ENCODE results near the gene SYT8. TPM values are rescaled to one million over a fixed set of nuclear protein-coding genes. Genes with fewer than 3 reads are reported as not detected.

SYT8 gene
- total and polyA plus RNA-seq, 2 experiments from 2014 or later: not detected

DNA sequence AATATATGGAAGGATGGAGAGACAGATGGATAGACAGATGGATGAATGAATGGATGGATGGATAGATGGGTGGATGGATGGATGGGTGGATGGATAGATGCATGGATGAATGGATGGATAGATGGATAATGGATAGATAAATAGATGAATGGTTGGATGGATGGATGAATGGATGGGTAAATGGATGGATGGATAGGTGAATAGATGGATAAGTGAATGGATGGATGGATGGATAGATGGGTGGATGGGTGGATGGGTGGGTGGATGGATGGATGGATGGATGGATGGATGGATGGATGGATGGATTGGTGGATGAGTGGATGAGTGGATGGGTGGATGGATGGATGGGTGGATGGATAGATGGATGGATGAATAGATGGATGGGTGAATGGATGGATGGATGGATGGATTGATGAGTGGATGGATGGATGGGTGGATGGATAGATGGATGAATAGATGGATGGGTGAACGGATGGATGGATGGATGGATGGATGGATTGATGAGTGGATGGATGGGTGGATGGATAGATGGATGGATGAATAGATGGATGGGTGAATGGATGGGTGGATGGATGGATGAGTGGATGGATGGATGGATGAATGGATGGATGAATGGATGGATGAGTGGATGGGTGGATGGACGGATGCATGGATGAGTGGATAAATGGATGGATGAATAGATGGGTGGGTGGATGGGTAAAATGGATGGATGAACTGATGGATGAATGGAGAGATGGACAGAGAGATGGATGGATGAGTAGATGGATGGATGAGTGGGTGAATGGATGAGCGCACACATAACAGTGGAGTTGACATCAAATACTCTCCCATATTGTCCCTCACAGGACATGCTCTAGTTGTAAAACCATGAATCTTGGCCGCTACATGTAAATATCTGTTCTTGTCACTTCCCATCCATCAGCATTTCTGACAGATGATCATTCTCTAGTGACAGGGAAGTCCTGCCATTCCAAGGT lies 26.9 kb downstream of the SYT8 start:
- Histone ChIP-seq H3K27ac (ENCODE audit: low read depth) (no peak overlapping the region), H3K4me2 (no peak overlapping the region), H3F3A (replicated peaks; ENCODE audit: low read depth) (no peaks in the 10 kb centered on the region), H3K9me2 (ENCODE audit: insufficient read depth) (no peaks in the 10 kb centered on the region), H3K27me3 (ENCODE audit: insufficient read depth) (no peaks in the 10 kb centered on the region), H3K4me1 (ENCODE audit: insufficient read depth) (no peaks in the 10 kb centered on the region), H3K79me2 (replicated peaks; ENCODE audit: insufficient read depth) (no peaks in the 10 kb centered on the region), H2AFZ (no peak overlapping the region), H3K4me3 (no peak overlapping the region), H4K20me1 (replicated peaks; ENCODE audit: insufficient read depth) (no peaks in the 10 kb centered on the region), H3K36me3 (ENCODE audit: insufficient read depth) (no peaks in the 10 kb centered on the region)
- H3K9me3 Mint-ChIP-seq: no peaks in the 10 kb centered on the region
- ATAC-seq (no peak), DNase-seq (ENCODE audit: low spot score) (no peak)
- H3K36me3 Mint-ChIP-seq (ENCODE audit: low read depth): no peaks in the 10 kb centered on the region
- H3K4me1 Mint-ChIP-seq: no peaks in the 10 kb centered on the region
- TF ChIP-seq, protein P1, sequence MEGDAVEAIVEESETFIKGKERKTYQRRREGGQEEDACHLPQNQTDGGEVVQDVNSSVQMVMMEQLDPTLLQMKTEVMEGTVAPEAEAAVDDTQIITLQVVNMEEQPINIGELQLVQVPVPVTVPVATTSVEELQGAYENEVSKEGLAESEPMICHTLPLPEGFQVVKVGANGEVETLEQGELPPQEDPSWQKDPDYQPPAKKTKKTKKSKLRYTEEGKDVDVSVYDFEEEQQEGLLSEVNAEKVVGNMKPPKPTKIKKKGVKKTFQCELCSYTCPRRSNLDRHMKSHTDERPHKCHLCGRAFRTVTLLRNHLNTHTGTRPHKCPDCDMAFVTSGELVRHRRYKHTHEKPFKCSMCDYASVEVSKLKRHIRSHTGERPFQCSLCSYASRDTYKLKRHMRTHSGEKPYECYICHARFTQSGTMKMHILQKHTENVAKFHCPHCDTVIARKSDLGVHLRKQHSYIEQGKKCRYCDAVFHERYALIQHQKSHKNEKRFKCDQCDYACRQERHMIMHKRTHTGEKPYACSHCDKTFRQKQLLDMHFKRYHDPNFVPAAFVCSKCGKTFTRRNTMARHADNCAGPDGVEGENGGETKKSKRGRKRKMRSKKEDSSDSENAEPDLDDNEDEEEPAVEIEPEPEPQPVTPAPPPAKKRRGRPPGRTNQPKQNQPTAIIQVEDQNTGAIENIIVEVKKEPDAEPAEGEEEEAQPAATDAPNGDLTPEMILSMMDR (conservative IDR thresholded peaks at IDR 0.05; ENCODE audit: low read depth in 2 of 2): no peak
- H3K27ac Mint-ChIP-seq: no peak overlapping the region
- H3K27me3 Mint-ChIP-seq (ENCODE audit: insufficient read depth, low read depth, poor library complexity): peaks cover 3% of the 10 kb centered on the region
- no peak overlapping the region for H3K4me3 Mint-ChIP-seq

DNA sequence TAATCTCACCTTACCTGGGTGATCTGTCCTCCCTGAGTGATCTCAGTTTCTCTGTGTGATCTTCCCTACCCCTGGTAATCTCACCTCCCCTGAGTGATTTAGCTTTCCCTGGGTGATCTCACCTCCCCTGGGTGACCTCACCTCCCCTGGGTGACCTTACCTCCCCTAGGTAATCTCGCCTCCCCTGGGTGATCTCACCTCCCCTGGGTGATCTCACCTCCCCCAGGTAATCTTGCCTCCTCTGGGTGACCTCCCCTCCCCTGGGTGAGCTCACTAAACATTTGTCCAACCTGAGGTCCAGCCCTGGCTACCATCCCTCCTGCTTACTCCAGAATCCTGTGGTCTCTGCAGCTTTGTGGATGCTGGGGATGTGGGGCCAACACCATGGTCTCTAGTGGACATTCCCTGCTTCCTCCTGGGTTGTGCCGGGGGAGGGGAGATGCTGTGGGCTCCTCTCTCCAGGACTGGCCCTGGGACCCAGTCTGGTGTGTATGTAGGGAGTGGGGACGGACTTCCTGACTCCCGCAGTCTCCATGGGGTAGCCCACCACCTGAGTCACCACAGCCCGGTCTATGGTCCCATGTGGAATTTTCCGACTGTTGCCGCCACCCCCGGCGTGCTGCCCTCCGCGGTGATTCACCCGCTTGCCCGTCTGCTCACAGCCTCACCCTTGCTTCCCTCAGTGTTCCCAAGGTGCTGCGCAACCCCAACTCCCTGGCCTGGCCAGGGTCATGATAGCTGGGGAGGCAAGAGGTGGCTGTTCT lies 28.0 kb downstream of the SYT8 start:
- Histone ChIP-seq H3K4me3 (no peak overlapping the region), H3K27me3 (ENCODE audit: insufficient read depth) (no peaks in the 10 kb centered on the region), H3F3A (replicated peaks; ENCODE audit: low read depth) (no peaks in the 10 kb centered on the region), H3K4me2 (no peak overlapping the region), H3K27ac (ENCODE audit: low read depth) (no peak overlapping the region), H3K9me2 (ENCODE audit: insufficient read depth) (no peaks in the 10 kb centered on the region), H2AFZ (no peak overlapping the region), H3K4me1 (ENCODE audit: insufficient read depth) (no peaks in the 10 kb centered on the region), H4K20me1 (replicated peaks; ENCODE audit: insufficient read depth) (no peaks in the 10 kb centered on the region), H3K36me3 (ENCODE audit: insufficient read depth) (no peaks in the 10 kb centered on the region), H3K79me2 (replicated peaks; ENCODE audit: insufficient read depth) (no peaks in the 10 kb centered on the region)
- no peaks in the 10 kb centered on the region for H3K4me1 Mint-ChIP-seq
- DNase-seq (ENCODE audit: low spot score) (no peak), ATAC-seq (no peak)
- H3K27me3 Mint-ChIP-seq (ENCODE audit: insufficient read depth, low read depth, poor library complexity): peaks cover 5% of the 10 kb centered on the region
- H3K36me3 Mint-ChIP-seq (ENCODE audit: low read depth): no peaks in the 10 kb centered on the region
- H3K4me3 Mint-ChIP-seq: no peak overlapping the region
- no peak overlapping the region for H3K27ac Mint-ChIP-seq
- H3K9me3 Mint-ChIP-seq: no peaks in the 10 kb centered on the region
- TF ChIP-seq POLR2AphosphoS5 (IDR thresholded peaks at IDR 0.05; ENCODE audit: low read depth) (no peak), ZNF114 (CRISPR knock-in tag; IDR thresholded peaks at IDR 0.05) (no peak), CREB1 (CRISPR knock-in tag; IDR thresholded peaks at IDR 0.05; ENCODE audit: low read depth) (no peak), JUNB (IDR thresholded peaks at IDR 0.05; ENCODE audit: unreplicated experiment) (no peak), EZH2phosphoT487 (IDR thresholded peaks at IDR 0.05; ENCODE audit: unreplicated experiment) (no peak), ETS1 (IDR thresholded peaks at IDR 0.05) (no peak)
- TF ChIP-seq, protein P2, sequence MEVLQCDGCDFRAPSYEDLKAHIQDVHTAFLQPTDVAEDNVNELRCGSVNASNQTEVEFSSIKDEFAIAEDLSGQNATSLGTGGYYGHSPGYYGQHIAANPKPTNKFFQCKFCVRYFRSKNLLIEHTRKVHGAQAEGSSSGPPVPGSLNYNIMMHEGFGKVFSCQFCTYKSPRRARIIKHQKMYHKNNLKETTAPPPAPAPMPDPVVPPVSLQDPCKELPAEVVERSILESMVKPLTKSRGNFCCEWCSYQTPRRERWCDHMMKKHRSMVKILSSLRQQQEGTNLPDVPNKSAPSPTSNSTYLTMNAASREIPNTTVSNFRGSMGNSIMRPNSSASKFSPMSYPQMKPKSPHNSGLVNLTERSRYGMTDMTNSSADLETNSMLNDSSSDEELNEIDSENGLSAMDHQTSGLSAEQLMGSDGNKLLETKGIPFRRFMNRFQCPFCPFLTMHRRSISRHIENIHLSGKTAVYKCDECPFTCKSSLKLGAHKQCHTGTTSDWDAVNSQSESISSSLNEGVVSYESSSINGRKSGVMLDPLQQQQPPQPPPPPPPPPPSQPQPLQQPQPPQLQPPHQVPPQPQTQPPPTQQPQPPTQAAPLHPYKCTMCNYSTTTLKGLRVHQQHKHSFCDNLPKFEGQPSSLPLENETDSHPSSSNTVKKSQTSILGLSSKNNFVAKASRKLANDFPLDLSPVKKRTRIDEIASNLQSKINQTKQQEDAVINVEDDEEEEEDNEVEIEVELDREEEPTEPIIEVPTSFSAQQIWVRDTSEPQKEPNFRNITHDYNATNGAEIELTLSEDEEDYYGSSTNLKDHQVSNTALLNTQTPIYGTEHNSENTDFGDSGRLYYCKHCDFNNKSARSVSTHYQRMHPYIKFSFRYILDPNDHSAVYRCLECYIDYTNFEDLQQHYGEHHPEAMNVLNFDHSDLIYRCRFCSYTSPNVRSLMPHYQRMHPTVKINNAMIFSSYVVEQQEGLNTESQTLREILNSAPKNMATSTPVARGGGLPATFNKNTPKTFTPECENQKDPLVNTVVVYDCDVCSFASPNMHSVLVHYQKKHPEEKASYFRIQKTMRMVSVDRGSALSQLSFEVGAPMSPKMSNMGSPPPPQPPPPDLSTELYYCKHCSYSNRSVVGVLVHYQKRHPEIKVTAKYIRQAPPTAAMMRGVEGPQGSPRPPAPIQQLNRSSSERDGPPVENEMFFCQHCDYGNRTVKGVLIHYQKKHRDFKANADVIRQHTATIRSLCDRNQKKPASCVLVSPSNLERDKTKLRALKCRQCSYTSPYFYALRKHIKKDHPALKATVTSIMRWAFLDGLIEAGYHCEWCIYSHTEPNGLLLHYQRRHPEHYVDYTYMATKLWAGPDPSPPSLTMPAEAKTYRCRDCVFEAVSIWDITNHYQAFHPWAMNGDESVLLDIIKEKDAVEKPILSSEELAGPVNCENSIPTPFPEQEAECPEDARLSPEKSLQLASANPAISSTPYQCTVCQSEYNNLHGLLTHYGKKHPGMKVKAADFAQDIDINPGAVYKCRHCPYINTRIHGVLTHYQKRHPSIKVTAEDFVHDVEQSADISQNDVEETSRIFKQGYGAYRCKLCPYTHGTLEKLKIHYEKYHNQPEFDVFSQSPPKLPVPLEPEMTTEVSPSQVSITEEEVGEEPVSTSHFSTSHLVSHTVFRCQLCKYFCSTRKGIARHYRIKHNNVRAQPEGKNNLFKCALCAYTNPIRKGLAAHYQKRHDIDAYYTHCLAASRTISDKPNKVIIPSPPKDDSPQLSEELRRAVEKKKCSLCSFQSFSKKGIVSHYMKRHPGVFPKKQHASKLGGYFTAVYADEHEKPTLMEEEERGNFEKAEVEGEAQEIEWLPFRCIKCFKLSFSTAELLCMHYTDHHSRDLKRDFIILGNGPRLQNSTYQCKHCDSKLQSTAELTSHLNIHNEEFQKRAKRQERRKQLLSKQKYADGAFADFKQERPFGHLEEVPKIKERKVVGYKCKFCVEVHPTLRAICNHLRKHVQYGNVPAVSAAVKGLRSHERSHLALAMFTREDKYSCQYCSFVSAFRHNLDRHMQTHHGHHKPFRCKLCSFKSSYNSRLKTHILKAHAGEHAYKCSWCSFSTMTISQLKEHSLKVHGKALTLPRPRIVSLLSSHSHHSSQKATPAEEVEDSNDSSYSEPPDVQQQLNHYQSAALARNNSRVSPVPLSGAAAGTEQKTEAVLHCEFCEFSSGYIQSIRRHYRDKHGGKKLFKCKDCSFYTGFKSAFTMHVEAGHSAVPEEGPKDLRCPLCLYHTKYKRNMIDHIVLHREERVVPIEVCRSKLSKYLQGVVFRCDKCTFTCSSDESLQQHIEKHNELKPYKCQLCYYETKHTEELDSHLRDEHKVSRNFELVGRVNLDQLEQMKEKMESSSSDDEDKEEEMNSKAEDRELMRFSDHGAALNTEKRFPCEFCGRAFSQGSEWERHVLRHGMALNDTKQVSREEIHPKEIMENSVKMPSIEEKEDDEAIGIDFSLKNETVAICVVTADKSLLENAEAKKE (CRISPR knock-in tag; IDR thresholded peaks at IDR 0.05): no peak

Measured in GM23338 (cell line).